Skeletal muscle cell (primary cell): ENCODE measurements around the gene MYOZ3.

ENCODE experiments used
- DNase-seq: peaks from one replicate; pipeline ENCODE4 v3.0.0-alpha.2; 2010; ENCODE audit warnings: low read depth
- H3K4me3 ChIP-seq: 2 replicates; pipeline ENCODE4 v1.5.1; 2011; ENCODE audit warnings: low read depth, mild to moderate bottlenecking, control low read depth, low read length, moderate library complexity

The MYOZ3 gene, protein sequence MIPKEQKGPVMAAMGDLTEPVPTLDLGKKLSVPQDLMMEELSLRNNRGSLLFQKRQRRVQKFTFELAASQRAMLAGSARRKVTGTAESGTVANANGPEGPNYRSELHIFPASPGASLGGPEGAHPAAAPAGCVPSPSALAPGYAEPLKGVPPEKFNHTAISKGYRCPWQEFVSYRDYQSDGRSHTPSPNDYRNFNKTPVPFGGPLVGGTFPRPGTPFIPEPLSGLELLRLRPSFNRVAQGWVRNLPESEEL

GRCh38 chr5:150661086-150661485 is at the start of gene MYOZ3:
Gene MYOZ3 (plus strand): TSS chr5:150661251. CDS start chr5:150662942, 1,691 bp downstream.
- DNase-seq: no peak
- H3K4me3 ChIP-seq: no peak within 1 kb of the TSS

GRCh38 chr5:150612405-150612804 is 48.6 kb upstream of the MYOZ3 start:
- H3K4me3 ChIP-seq: no peak overlapping the region
- no peak for DNase-seq

DNA sequence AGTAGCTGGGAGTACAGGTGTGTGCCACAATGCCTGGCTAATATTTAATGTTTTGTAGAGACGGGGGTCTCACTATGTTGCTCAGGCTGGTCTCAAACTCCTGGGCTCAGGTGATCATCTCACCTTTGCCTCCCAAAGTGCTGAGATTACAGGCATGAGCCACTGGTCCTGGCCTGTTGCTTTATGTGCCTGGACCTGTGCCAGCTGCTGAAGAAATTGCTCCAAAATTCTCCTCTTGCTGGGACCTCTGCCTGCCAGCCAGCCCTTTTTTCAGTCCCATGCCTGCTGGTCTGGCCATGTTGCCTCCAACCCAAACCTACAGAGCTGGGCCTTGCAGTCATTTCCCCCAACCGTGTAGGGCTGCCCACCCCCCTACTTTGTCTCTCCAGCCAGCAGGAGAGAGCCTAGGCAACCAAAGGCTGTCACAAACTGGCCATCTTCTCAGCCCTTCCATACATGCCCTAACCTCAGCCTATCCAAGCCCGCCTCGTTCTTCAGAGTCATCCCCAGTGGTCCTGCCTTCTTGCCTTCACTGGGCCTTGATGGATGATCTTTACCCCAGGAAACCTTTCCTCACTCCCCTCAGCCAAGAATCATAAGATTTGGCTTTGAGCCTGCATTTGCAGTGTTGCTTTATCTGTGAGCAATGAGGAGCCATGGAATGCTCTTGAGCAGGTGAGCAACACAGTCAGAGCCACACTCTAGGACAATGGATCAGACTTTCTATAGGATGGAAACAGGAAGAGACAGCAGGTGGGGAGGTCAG is 48.0 kb upstream of the MYOZ3 start:
- DNase-seq: no peak

DNA sequence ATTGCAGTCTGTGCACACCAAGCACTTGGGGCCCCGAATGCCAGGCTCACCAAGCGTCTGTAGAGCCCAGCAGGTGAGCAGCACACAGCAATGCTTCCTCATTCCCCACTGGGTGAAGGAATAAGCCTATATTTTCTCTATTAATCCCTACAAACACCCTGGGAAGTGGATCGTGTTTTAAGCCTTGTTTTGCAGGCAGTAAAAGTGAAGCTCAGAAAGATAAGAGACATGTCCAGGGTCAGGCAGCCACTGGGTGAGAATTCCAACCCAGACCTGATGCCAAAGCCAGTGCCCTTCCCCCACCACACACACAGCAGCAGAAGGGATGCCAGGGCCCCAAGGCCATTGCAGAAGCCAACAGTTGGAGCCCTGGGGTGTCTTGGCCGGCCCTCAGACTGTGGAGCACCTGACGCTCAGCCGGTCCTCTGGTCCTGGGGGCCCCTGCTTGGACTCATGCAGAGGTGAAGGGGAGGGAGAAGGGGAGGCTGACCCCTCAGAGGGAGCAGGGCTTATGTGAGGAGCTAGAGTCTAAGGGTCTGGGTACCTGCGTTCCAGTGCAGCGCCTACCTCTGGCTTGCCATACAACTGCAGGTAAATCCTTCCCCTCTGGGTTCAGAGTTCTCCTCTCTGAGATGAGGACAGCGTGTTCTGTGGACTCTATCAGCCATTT is 46.9 kb upstream of the MYOZ3 start:
- DNase-seq: no peak
- H3K4me3 ChIP-seq: no peak overlapping the region

More for the DNA sequence above, 48.0 kb upstream of the MYOZ3 start:
- H3K4me3 ChIP-seq: no peak overlapping the region

- no peak for DNase-seq
- no peak overlapping the region for H3K4me3 ChIP-seq
These were observed 46.4 kb upstream of the MYOZ3 start for GRCh38 chr5:150614661-150615060.

- DNase-seq: no peak
These were observed 45.8 kb upstream of the MYOZ3 start for GRCh38 chr5:150615141-150615699.

GRCh38 chr5:150616024-150616470 is 45.0 kb upstream of the MYOZ3 start:
- DNase-seq: no peak
- no peak overlapping the region for H3K4me3 ChIP-seq

More at GRCh38 chr5:150615141-150615699, 45.8 kb upstream of the MYOZ3 start:
- no peak overlapping the region for H3K4me3 ChIP-seq

- no peak overlapping the region for H3K4me3 ChIP-seq
- DNase-seq: no peak
These were observed 44.5 kb upstream of the MYOZ3 start for GRCh38 chr5:150616506-150616905.

GRCh38 chr5:150618163-150618562 is 42.9 kb upstream of the MYOZ3 start:
- no peak for DNase-seq
- no peak overlapping the region for H3K4me3 ChIP-seq

GRCh38 chr5:150618588-150619281 is 42.3 kb upstream of the MYOZ3 start:
- no peak overlapping the region for H3K4me3 ChIP-seq
- no peak for DNase-seq

DNA sequence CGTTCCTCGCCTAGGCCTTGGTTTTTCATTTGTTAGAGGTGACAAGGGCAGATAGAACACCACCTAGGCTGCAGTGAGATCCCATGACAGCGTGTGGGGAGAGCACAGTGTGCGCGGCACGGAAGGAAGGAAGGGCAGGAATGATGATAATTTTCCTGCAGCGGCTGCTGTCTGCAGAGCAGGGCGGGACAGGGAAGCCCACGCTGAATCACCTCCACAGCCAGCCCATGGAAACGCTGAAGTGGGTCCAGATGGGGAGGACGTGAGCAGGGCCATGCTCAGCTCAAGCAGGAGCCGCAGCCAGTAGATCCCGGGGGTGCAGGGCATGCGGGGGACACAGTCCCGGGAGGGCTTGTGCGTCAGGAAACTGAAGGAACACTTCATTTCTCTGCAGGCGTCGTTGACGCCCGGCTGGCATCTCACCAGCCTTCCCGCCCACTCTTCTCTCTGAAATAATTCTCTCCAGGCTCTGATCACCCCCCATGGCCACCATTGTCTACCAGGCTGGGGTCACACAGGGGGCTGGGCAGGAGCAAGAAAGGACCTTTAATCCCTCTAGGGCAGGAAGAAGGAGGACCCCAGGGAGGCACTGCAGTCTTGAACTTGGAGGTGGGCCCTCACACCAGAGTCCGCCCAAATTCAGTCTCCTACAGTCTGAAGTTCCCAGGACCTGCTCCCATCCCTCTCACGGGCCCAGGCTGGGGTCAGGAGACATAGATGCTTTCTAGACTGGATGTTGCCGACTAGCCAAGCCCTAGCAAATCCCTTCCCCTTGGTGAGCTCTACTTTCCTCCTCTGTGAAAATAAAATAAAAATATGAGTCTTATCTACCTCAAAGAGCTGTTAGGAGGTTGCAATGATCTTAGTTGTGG is 41.5 kb upstream of the MYOZ3 start:
- no peak overlapping the region for H3K4me3 ChIP-seq
- DNase-seq: no peak

DNA sequence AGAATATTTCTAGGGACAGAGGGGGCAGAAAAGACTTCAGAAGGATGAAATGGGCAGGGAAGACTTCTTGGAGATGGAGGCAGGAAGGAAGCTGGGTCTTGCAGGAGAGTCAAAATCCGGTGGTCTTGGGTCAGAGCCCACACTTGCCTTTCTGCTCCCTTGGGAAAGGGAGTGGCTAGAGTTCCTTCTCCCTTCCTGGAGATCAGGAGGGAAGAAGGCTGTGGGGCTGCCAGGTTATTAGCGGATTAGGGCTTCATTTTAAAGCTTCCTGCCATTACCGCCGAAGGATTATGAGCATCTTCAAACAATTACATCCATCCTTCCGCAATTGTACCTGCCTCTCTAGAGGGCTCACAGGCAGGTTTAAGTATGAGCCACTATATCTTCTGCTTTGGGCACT is 39.8 kb upstream of the MYOZ3 start:
- no peak for DNase-seq
- no peak overlapping the region for H3K4me3 ChIP-seq

DNA sequence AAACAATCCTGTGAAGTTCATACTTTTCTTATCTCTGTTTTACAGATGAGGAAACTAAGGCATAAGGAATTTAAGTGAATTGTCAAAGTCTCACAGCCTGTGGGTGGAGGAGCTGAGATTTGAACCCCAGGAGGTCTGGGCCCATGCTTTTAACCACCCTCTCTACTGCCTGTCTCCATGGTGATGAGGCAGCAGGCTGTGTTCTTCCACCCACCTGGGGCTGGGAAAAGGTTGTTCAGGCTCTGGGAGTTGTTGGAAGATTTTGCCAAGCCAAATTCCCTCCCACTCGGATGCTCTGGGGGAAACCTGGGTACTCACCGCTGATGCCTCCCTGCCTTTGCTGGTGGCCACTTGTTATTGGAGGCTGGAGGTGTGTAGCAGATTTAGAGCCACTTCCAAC is 38.9 kb upstream of the MYOZ3 start:
- H3K4me3 ChIP-seq: no peak overlapping the region
- DNase-seq: no peak

DNA sequence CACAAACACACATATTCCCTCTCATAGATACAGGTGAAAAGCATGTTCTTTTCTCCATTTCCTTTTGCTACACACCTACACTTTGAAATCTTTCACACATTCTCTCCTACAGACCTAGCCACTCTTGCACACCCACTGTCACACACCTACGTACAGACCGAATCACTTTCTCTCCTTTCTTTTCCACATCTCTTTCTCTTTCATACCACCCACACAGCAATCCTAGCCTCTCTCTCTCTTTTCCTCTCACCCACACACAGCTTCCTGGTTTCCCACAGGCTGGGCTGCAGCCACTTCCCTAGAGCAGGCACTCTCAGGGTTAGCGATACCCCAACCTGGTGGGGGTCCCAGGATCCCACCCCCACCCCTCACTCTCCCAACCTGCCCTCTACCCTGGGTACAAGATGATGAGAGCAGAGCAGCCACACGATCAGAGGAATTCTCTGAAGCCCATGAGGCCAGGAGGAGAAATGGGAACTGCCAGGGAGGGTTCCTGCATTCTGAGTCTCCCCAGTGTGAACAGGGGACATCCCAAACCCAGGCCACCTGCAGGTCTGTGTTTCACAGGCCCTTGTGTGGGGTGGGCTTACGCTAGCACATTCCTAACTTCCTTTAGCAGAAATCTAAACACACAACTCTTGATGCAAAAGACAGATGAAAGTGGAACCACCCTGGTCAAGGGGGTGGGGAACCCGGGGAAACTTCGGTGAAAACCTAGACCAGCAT is 37.7 kb upstream of the MYOZ3 start:
- H3K4me3 ChIP-seq: no peak overlapping the region
- DNase-seq: no peak

DNA sequence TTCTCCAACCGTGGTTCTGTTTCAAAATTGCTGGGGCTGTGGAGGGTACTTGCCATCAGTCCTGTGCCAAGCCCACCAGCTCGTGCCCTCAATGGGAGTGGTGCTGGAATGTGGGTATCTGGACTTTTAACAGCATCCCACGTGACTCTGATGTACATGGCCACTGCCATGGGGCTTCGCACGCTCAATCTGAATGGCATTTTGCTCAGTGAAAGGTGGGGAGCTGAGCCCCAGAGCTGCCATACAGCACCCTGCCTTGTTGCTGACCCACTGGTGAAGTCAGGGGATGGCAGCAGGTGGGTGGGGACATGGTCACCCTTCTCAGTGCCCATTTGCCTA is 37.2 kb upstream of the MYOZ3 start:
- no peak for DNase-seq
- H3K4me3 ChIP-seq: no peak overlapping the region

DNA sequence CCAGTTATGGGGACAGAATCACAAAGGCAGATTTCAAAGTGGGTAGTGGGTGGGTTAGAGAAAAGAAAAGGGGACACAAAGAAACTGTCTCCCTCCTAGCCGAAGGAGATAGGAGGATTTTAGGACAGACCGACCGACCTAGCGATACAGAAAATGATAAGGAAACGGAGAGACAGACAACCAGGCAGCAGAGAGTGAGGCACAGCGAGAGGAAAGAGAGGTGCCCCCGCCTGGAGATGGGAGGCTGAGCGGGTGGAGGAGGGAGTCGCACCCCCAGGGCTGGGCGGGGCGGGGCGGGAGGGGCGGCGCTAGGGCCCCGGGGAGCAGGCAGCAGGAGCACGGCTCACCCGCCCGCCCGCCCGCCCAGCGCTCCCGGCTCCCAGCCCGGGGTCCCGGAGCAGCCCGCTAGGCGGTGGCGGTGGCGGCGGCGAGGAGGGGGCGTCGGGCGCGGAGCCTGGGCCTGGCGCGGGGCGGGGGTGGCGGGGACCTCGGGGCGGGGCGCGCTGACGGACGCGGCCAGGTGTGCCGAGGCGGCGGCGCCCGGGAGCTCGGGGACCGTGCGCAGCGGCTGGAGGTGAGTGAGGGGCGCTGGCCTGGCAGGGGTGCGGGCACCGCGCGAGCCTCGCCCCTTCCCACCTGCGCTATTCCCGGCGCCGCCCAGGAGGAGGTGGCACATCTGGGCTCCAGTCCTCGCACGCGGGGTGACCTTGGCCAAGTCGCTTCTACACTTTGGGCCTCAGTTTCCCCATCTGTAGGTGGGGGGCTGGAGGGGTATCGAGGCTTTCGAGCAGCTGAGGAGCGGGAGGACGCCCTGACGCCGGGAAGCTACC is 36.5 kb upstream of the MYOZ3 start:
- H3K4me3 ChIP-seq: peak overlapping the region; percentile 57
- no peak for DNase-seq

DNA sequence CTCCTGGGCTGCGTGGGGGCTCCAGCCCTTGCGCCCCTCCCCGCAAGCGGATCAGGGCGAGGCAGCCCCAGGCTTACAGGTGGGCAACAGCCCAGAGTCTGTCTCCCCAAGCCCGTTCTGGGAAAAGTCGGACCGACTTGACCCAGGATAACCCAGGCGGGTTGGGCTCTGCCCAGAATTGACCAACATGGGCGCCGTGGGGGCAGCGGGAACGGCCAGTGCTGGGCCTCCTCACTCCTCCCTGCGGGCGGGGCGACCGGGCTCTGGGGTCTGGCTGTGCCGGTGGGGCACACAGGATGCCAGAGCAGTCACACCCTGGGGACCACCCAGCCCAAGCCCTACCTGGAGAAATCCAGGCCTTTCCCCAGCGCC is 35.9 kb upstream of the MYOZ3 start:
- peak overlapping the region; percentile 57 for H3K4me3 ChIP-seq
- no peak for DNase-seq
